IMR-90 (cell line): ENCODE results near the gene HACL1. TPM values are rescaled to one million over a fixed set of nuclear protein-coding genes. Genes with fewer than 3 reads are reported as not detected.

Experiments
- ATAC-seq: fragments of 200-7000 bp; cut with Tn5 transposase; 2 replicates; pipeline ENCODE4 v1.9.1; 2020; ENCODE audit warnings: low read depth, mild to moderate bottlenecking, moderate library complexity
- BruUV-seq: library from RNA; stranded (reverse); fragments of 400-500 nt; replicated peaks from 2 replicates; lab custom pipeline; 2021; lab: Mats Ljungman, UMichigan
- CTCF ChIA-PET: fragments of 300-600 bp; formaldehyde crosslinking; extraction: SDS; loops from one replicate; lab custom pipeline; 2021; ENCODE audit warnings: antibody characterized with exemption; lab: Yijun Ruan, JAX
- POLR2A ChIA-PET: fragments of 300-600 bp; sonication (Branson Sonifier 250); formaldehyde crosslinking; loops from one replicate; lab custom pipeline; 2022; ENCODE audit warnings: antibody characterized with exemption; ENCODE audit not compliant: unreplicated experiment; lab: Charles Lee
- DNase-seq: peaks from one replicate; pipeline ENCODE4 v3.0.0; 2013
- H2AFZ ChIP-seq: replicated peaks from 2 replicates; pipeline ENCODE3; 2013; ENCODE audit warnings: low read length, mild to moderate bottlenecking; ENCODE audit not compliant: poor library complexity
- H2AK5ac ChIP-seq: 2 replicates; pipeline ENCODE4 v1.6.1; 2013; ENCODE audit warnings: low read depth, low read length, inconsistent platforms
- H2AK9ac ChIP-seq: replicated peaks from 2 replicates; pipeline ENCODE3; 2013; ENCODE audit warnings: mild to moderate bottlenecking, low read depth, low read length, moderate library complexity; ENCODE audit not compliant: poor library complexity
- H2BK120ac ChIP-seq: 2 replicates; pipeline ENCODE4 v1.6.1; 2013; ENCODE audit warnings: low read depth, low read length, inconsistent platforms
- H2BK15ac ChIP-seq: 3 replicates; pipeline ENCODE4 v1.6.1; 2013; ENCODE audit warnings: low read depth, low read length, inconsistent platforms
- H2BK20ac ChIP-seq: 2 replicates; pipeline ENCODE4 v1.6.1; 2013; ENCODE audit warnings: low read depth, mild to moderate bottlenecking, inconsistent platforms, low read length, moderate library complexity
- H2BK5ac ChIP-seq: 2 replicates; pipeline ENCODE4 v1.6.1; 2013; ENCODE audit warnings: mild to moderate bottlenecking, low read depth, low read length, inconsistent platforms; ENCODE audit not compliant: poor library complexity, severe bottlenecking
- H3K14ac ChIP-seq: replicated peaks from 2 replicates; pipeline ENCODE4 v1.6.1; 2013; ENCODE audit warnings: low read depth, low read length, inconsistent platforms
- H3K18ac ChIP-seq: 2 replicates; pipeline ENCODE4 v1.6.1; 2013; ENCODE audit warnings: low read depth, low read length, control low read depth
- H3K23ac ChIP-seq: 2 replicates; pipeline ENCODE4 v1.6.1; 2013; ENCODE audit warnings: low read depth, low read length, inconsistent platforms
- H3K27ac ChIP-seq: 2 replicates; pipeline ENCODE4 v1.5.1; 2013; ENCODE audit warnings: mild to moderate bottlenecking, control low read depth, low read length; ENCODE audit not compliant: insufficient read depth
- H3K27me3 ChIP-seq: 2 replicates; pipeline ENCODE4 v1.6.1; 2013; ENCODE audit warnings: low read length; ENCODE audit not compliant: control insufficient read depth, insufficient read depth
- H3K36me3 ChIP-seq: 2 replicates; pipeline ENCODE4 v1.6.1; 2013; ENCODE audit warnings: low read length, mixed read lengths; ENCODE audit not compliant: control insufficient read depth, insufficient read depth
- H3K4ac ChIP-seq: 2 replicates; pipeline ENCODE4 v1.6.1; 2013; ENCODE audit warnings: low read depth, low read length, inconsistent platforms
- H3K4me1 ChIP-seq: 2 replicates; pipeline ENCODE4 v1.6.1; 2013; ENCODE audit warnings: low read length, mixed read lengths; ENCODE audit not compliant: control insufficient read depth, insufficient read depth
- H3K4me2 ChIP-seq: 2 replicates; pipeline ENCODE4 v1.6.1; 2013; ENCODE audit warnings: low read depth, mild to moderate bottlenecking, control low read depth, low read length, moderate library complexity
- H3K4me3 ChIP-seq: 2 replicates; pipeline ENCODE4 v1.5.1; 2013; ENCODE audit warnings: low read depth, mild to moderate bottlenecking, control low read depth, low read length, moderate library complexity; ENCODE audit not compliant: insufficient read depth
- H3K56ac ChIP-seq: 2 replicates; pipeline ENCODE4 v1.6.1; 2013; ENCODE audit warnings: low read length, inconsistent platforms; ENCODE audit not compliant: insufficient read depth; ENCODE audit errors: extremely low read depth
- H3K79me1 ChIP-seq, 2 experiments: 2 replicates each; pipeline ENCODE4 v1.6.1; 2013; ENCODE audit warnings: low read length in 2 of 2, inconsistent platforms in 1 of 2, low read depth in 1 of 2
- H3K9ac ChIP-seq: 2 replicates; pipeline ENCODE4 v1.6.1; 2013; ENCODE audit warnings: low read depth, low read length, control low read depth
- H3K9me1 ChIP-seq: 2 replicates; pipeline ENCODE4 v1.6.1; 2013; ENCODE audit warnings: low read length, inconsistent platforms; ENCODE audit not compliant: insufficient read depth
- H3K9me3 ChIP-seq: 2 replicates; pipeline ENCODE4 v1.6.1; 2013; ENCODE audit warnings: low read length; ENCODE audit not compliant: control insufficient read depth, insufficient read depth
- H4K20me1 ChIP-seq: 2 replicates; pipeline ENCODE4 v1.6.1; 2013; ENCODE audit warnings: low read length, inconsistent platforms; ENCODE audit not compliant: insufficient read depth
- H4K5ac ChIP-seq: 2 replicates; pipeline ENCODE4 v1.6.1; 2013; ENCODE audit warnings: mild to moderate bottlenecking, low read depth, low read length, control low read depth
- H4K8ac ChIP-seq, 2 experiments: 2 replicates each; pipeline ENCODE4 v1.6.1; 2013; ENCODE audit warnings: low read depth in 2 of 2, low read length in 2 of 2, control low read depth in 1 of 2, inconsistent platforms in 1 of 2
- H4K91ac ChIP-seq: 2 replicates; pipeline ENCODE4 v1.6.1; 2013; ENCODE audit warnings: low read depth, low read length, inconsistent platforms; ENCODE audit not compliant: insufficient read depth
- BHLHE40 ChIP-seq: fragments of 150-350 bp; IDR thresholded peaks from 2 replicates; pipeline ENCODE4 v1.6.1; 2016; ENCODE audit warnings: mild to moderate bottlenecking, low read depth, low read length
- CEBPB ChIP-seq: IDR thresholded peaks from 2 replicates; pipeline ENCODE4 v1.6.1; 2012; ENCODE audit warnings: low read depth, low read length, improper control_type of control experiment
- CHD1 ChIP-seq: IDR thresholded peaks from 2 replicates; pipeline ENCODE4 v1.6.1; 2012; ENCODE audit warnings: low read depth, low read length, improper control_type of control experiment
- ELK1 ChIP-seq: fragments of 150-350 bp; IDR thresholded peaks from 2 replicates; pipeline ENCODE4 v1.6.1; 2016; ENCODE audit warnings: low read depth, mild to moderate bottlenecking, low read length, moderate library complexity, borderline replicate concordance
- FOS ChIP-seq: fragments of 150-350 bp; IDR thresholded peaks from 2 replicates; pipeline ENCODE4 v1.6.1; 2016; ENCODE audit warnings: low read depth, low read length
- MAFK ChIP-seq: IDR thresholded peaks from 2 replicates; pipeline ENCODE4 v1.6.1; 2012; ENCODE audit warnings: low read depth, low read length, improper control_type of control experiment
- MAZ ChIP-seq: IDR thresholded peaks from 2 replicates; pipeline ENCODE4 v1.6.1; 2012; ENCODE audit warnings: low read depth, mild to moderate bottlenecking, low read length, improper control_type of control experiment, moderate library complexity, borderline replicate concordance
- MXI1 ChIP-seq: IDR thresholded peaks from 2 replicates; pipeline ENCODE4 v1.6.1; 2012; ENCODE audit warnings: low read depth, mild to moderate bottlenecking, low read length, moderate library complexity, borderline replicate concordance
- NFE2L2 ChIP-seq: fragments of 150-350 bp; IDR thresholded peaks from 2 replicates; pipeline ENCODE4 v1.6.1; 2016; ENCODE audit warnings: low read depth, mild to moderate bottlenecking, low read length
- POLR2A ChIP-seq: IDR thresholded peaks from 2 replicates; pipeline ENCODE4 v1.6.1; 2012; ENCODE audit warnings: mild to moderate bottlenecking, low read depth, low read length
- RAD21 ChIP-seq: IDR thresholded peaks from 2 replicates; pipeline ENCODE4 v1.6.1; 2012; ENCODE audit warnings: low read length, improper control_type of control experiment
- RCOR1 ChIP-seq: IDR thresholded peaks from 2 replicates; pipeline ENCODE4 v1.6.1; 2012; ENCODE audit warnings: mild to moderate bottlenecking, low read length, improper control_type of control experiment; ENCODE audit not compliant: insufficient replicate concordance
- RFX5 ChIP-seq: IDR thresholded peaks from 2 replicates; pipeline ENCODE4 v1.8.0; 2012; ENCODE audit warnings: low read depth, mild to moderate bottlenecking, low read length, moderate library complexity
- SMC3 ChIP-seq: fragments of 150-350 bp; IDR thresholded peaks from 2 replicates; pipeline ENCODE4 v1.6.1; 2016; ENCODE audit warnings: low read depth, mild to moderate bottlenecking, antibody characterized with exemption, low read length, moderate library complexity
- WGBS, 2 experiments: methylation state at CpG; one replicate each; pipeline versions ENCODE4 v1.1.5 to v1.1.7; 2013; ENCODE audit warnings: missing lambda C conversion rate in 2 of 2; ENCODE audit not compliant: insufficient read length in 1 of 2; ENCODE audit errors: extremely low coverage in 2 of 2; 5-methylcytosine and 5-hydroxymethylcytosine counted together
- dilution Hi-C: fragments of 300-500 bp; cut with HindIII; formaldehyde crosslinking; loops from one replicate; pipeline ENCODE4 v1.14.3; 2018; ENCODE audit warnings: low sequenced_read_pairs; ENCODE audit not compliant: unreplicated experiment
- in situ Hi-C: fragments of 300-500 bp; cut with MboI; formaldehyde crosslinking; loops from 3 replicates; pipeline ENCODE4 v1.14.3; 2019; ENCODE audit warnings: low sequenced_read_pairs, inconsistent platforms, mixed read lengths
- intact Hi-C: fragments of 100-400 bp; cut with micrococcal nuclease; formaldehyde crosslinking; loops from 2 replicates; pipeline ENCODE4 v1.10.0; 2022
- polyA plus RNA-seq, 3 experiments: library from polyadenylated mRNA; depleted of rRNA; stranded (reverse); fragments of >200 nt; gene quantifications; 2 replicates each; pipeline ENCODE4 v1.2.3, GENCODE V29; 2012; ENCODE audit warnings: low replicate concordance in 1 of 3
- total RNA-seq: library from RNA; depleted of rRNA; stranded (reverse); fragments of >200 nt; gene quantifications from 2 replicates; pipeline ENCODE4 v1.2.3, GENCODE V29; 2012
- TF ChIP-seq, protein P1 (sequence below): fragments of 150-350 bp; IDR thresholded peaks from 2 replicates; pipeline ENCODE4 v1.6.1; 2017; ENCODE audit warnings: mild to moderate bottlenecking, antibody characterized with exemption, low read length, low read depth
- TF ChIP-seq, protein P2 (sequence below): conservative IDR thresholded peaks from 2 replicates; pipeline ENCODE4 v1.5.1; 2012; ENCODE audit warnings: mild to moderate bottlenecking, low read depth, low read length, improper control_type of control experiment

The HACL1 gene
- total and polyA plus RNA-seq, 2 of the 4 experiments (the other 2 are of a cell fraction), result 9.9 to 28.1 TPM

DNA sequence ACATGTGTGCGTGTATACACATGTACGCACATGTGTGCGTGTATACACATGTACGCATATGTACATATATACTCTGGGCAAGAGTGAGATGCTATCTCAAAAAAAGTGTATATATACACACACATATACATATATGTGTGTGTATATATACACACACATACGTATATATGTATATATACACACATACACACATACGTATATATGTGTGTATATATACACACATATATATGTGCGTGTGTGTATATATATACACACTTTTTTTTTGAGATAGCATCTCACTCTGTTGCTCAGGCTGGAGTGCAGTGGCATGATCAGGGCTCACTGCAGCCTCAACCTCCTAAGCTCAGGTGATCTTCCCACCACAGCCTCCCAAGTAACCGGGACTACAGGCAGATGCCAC is 8.4 kb downstream of the HACL1 start:
- no peaks in the 10 kb centered on the region for H3K9me3 ChIP-seq
- H2BK120ac ChIP-seq, result no peak overlapping the region
- no peak overlapping the region for H2BK15ac ChIP-seq
- H3K14ac ChIP-seq, result no peak overlapping the region
- H3K4me2 ChIP-seq, result no peak overlapping the region
- ChIA-PET POLR2A (no interaction called here), CTCF (no interaction called here)
- no peak overlapping the region for H3K4me3 ChIP-seq
- BruUV-seq, result no TSS peak
- H3K79me1 ChIP-seq, result no peaks in the 10 kb centered on the region
- H3K9me1 ChIP-seq, result no peaks in the 10 kb centered on the region
- no peaks in the 10 kb centered on the region for H4K20me1 ChIP-seq
- no peaks in the 10 kb centered on the region for H3K27me3 ChIP-seq
- no peak overlapping the region for H3K23ac ChIP-seq
- H3K18ac ChIP-seq, result no peak overlapping the region
- no peak overlapping the region for H4K5ac ChIP-seq
- H2AK5ac ChIP-seq, result no peak overlapping the region
- DNase-seq (no peak), ATAC-seq (no peak)
- no peak overlapping the region for H4K8ac ChIP-seq
- no peak overlapping the region for H2AK9ac ChIP-seq
- dilution Hi-C loops, result no loop called here
- TF ChIP-seq BHLHE40 (no peak), NFE2L2 (no peak), MAFK (no peak), CHD1 (no peak), SMC3 (no peak), RCOR1 (no peak), RAD21 (no peak), ELK1 (no peak), MXI1 (no peak), POLR2A (no peak), FOS (no peak), MAZ (no peak), RFX5 (no peak), CEBPB (no peak)
- TF ChIP-seq, protein P1, sequence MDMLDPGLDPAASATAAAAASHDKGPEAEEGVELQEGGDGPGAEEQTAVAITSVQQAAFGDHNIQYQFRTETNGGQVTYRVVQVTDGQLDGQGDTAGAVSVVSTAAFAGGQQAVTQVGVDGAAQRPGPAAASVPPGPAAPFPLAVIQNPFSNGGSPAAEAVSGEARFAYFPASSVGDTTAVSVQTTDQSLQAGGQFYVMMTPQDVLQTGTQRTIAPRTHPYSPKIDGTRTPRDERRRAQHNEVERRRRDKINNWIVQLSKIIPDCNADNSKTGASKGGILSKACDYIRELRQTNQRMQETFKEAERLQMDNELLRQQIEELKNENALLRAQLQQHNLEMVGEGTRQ, result no peak
- TF ChIP-seq, protein P2, sequence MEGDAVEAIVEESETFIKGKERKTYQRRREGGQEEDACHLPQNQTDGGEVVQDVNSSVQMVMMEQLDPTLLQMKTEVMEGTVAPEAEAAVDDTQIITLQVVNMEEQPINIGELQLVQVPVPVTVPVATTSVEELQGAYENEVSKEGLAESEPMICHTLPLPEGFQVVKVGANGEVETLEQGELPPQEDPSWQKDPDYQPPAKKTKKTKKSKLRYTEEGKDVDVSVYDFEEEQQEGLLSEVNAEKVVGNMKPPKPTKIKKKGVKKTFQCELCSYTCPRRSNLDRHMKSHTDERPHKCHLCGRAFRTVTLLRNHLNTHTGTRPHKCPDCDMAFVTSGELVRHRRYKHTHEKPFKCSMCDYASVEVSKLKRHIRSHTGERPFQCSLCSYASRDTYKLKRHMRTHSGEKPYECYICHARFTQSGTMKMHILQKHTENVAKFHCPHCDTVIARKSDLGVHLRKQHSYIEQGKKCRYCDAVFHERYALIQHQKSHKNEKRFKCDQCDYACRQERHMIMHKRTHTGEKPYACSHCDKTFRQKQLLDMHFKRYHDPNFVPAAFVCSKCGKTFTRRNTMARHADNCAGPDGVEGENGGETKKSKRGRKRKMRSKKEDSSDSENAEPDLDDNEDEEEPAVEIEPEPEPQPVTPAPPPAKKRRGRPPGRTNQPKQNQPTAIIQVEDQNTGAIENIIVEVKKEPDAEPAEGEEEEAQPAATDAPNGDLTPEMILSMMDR, result no peak
- no peak overlapping the region for H3K4ac ChIP-seq
- no peak overlapping the region for H2BK20ac ChIP-seq
- H3K4me1 ChIP-seq, result no peaks in the 10 kb centered on the region
- H3K36me3 ChIP-seq, result peaks cover 14% of the 10 kb centered on the region
- H3K56ac ChIP-seq, result no peak overlapping the region
- H4K91ac ChIP-seq, result no peak overlapping the region
- in situ Hi-C loops, result no loop called here
- WGBS, 2 experiments, result no CpG with 5 or more reads among the region's 8 CpGs
- H2BK5ac ChIP-seq, result no peak overlapping the region
- intact Hi-C loops, result no loop called here
- H2AFZ ChIP-seq, result no peak overlapping the region
- H3K9ac ChIP-seq, result no peak overlapping the region
- no peak overlapping the region for H3K27ac ChIP-seq
